Right atrium auricular region (tissue), 2 donors: ENCODE data around the gene IGFL4. TPM values are rescaled to one million over a fixed set of nuclear protein-coding genes. Genes with fewer than 3 reads are reported as not detected.

Source experiments
- DNase-seq: peaks from one replicate; pipeline ENCODE4 v3.0.0-alpha.2; 2019; ENCODE audit warnings: low spot score
- H3K27ac ChIP-seq, 2 donors: fragments of 200-600 bp; sonication (generic); 1 replicate in 1 of 2; 2 replicates in 1 of 2; pipeline ENCODE4 v1.5.1; 2016 to 2019
- H3K27me3 ChIP-seq, 2 donors: fragments of 200-600 bp; sonication (generic); one replicate each; pipeline versions ENCODE4 v1.5.1 to v1.6.0; 2017 to 2019
- H3K36me3 ChIP-seq: fragments of 200-600 bp; sonication (generic); one replicate; pipeline ENCODE4 v1.5.1; 2016
- H3K4me1 ChIP-seq, 2 donors: fragments of 200-600 bp; sonication (generic); one replicate each; pipeline versions ENCODE4 v1.5.1 to v1.6.0; 2017 to 2019
- H3K4me3 ChIP-seq, 2 donors: fragments of 200-600 bp; sonication (generic); 1 replicate in 1 of 2; 2 replicates in 1 of 2; pipeline ENCODE4 v1.5.1; 2017 to 2019; ENCODE audit warnings: mild to moderate bottlenecking in 1 of 2, moderate library complexity in 1 of 2
- H3K9me3 ChIP-seq, 2 donors: fragments of 200-600 bp; sonication (generic); one replicate each; pipeline ENCODE4 v1.5.1; 2019
- CTCF ChIP-seq, 2 donors: fragments of 200-600 bp; sonication (generic); IDR thresholded peaks; one replicate each; pipeline ENCODE4 v1.5.1; 2019; ENCODE audit warnings: antibody characterized with exemption in 2 of 2
- total RNA-seq, 2 donors: library from RNA; depleted of rRNA; stranded (reverse); fragments of >200 nt; gene quantifications; one replicate each; pipeline ENCODE4 v1.1.0, GENCODE V29; 2016

Gene IGFL4
- total RNA-seq, 2 donors from 2014 or later, result not detected

- Histone ChIP-seq H3K4me1 (no peaks in the 10 kb centered on the region), H3K36me3 (no peaks in the 10 kb centered on the region), H3K27me3 (no peaks in the 10 kb centered on the region), H3K9me3 (no peaks in the 10 kb centered on the region), H3K27ac (no peak overlapping the region), H3K4me3 (no peak overlapping the region)
- no peak for TF ChIP-seq CTCF (IDR thresholded peaks at IDR 0.05)
- no peak for DNase-seq
Measured at GRCh38 chr19:46068345-46069258, 27.8 kb upstream of the IGFL4 start.

GRCh38 chr19:46067691-46068090 is 26.9 kb upstream of the IGFL4 start:
- TF ChIP-seq CTCF (IDR thresholded peaks at IDR 0.05), result no peak
- Histone ChIP-seq H3K27me3 (no peaks in the 10 kb centered on the region), H3K4me3 (no peak overlapping the region), H3K9me3 (no peaks in the 10 kb centered on the region), H3K27ac (no peak overlapping the region), H3K36me3 (no peaks in the 10 kb centered on the region), H3K4me1 (no peaks in the 10 kb centered on the region)
- no peak for DNase-seq

GRCh38 chr19:46066471-46066870 is 25.7 kb upstream of the IGFL4 start:
- no peak overlapping the region for H3K4me3 ChIP-seq
- no peaks in the 10 kb centered on the region for H3K4me1 ChIP-seq
- no peak overlapping the region for H3K27ac ChIP-seq
- no peaks in the 10 kb centered on the region for H3K9me3 ChIP-seq
- H3K27me3 ChIP-seq, result no peaks in the 10 kb centered on the region
- TF ChIP-seq CTCF (IDR thresholded peaks at IDR 0.05), result no peak
- no peak for DNase-seq
- H3K36me3 ChIP-seq, result no peaks in the 10 kb centered on the region

- no peaks in the 10 kb centered on the region for H3K27me3 ChIP-seq
- H3K27ac ChIP-seq, result no peak overlapping the region
- H3K4me3 ChIP-seq, result no peak overlapping the region
- no peak for TF ChIP-seq CTCF (IDR thresholded peaks at IDR 0.05)
- DNase-seq, result no peak
- no peaks in the 10 kb centered on the region for H3K4me1 ChIP-seq
- no peaks in the 10 kb centered on the region for H3K9me3 ChIP-seq
- H3K36me3 ChIP-seq, result no peaks in the 10 kb centered on the region
Measured at GRCh38 chr19:46065486-46066071, 24.8 kb upstream of the IGFL4 start.

GRCh38 chr19:46063201-46063600 is 22.4 kb upstream of the IGFL4 start:
- Histone ChIP-seq H3K36me3 (no peaks in the 10 kb centered on the region), H3K9me3 (no peaks in the 10 kb centered on the region), H3K27ac (no peak overlapping the region), H3K27me3 (no peaks in the 10 kb centered on the region), H3K4me3 (no peak overlapping the region), H3K4me1 (no peaks in the 10 kb centered on the region)
- no peak for DNase-seq
- no peak for TF ChIP-seq CTCF (IDR thresholded peaks at IDR 0.05)
